Suprapubic skin (tissue), 4 donors: ENCODE measurements around the gene DGCR6.

ENCODE experiments used
- CTCF ChIP-seq, 2 donors: fragments of 200-600 bp in 1 of 2; fragments of 450-650 bp in 1 of 2; sonication (generic) in 1 of 2; IDR thresholded peaks; one replicate each; pipeline ENCODE4 v1.5.1; 2016 to 2019; ENCODE audit warnings: antibody characterized with exemption in 2 of 2, mild to moderate bottlenecking in 1 of 2, moderate library complexity in 1 of 2
- EP300 ChIP-seq: sonication (generic); formaldehyde crosslinking; IDR thresholded peaks from one replicate; pipeline ENCODE4 v1.6.1; 2017; ENCODE audit warnings: antibody characterized with exemption
- POLR2A ChIP-seq, 2 donors: fragments of 450-650 bp; IDR thresholded peaks; one replicate each; pipeline ENCODE4 v1.6.1; 2017; ENCODE audit warnings: antibody characterized with exemption in 2 of 2, mild to moderate bottlenecking in 2 of 2, moderate library complexity in 2 of 2
- POLR2AphosphoS5 ChIP-seq, 3 donors: sonication (generic); formaldehyde crosslinking; IDR thresholded peaks; one replicate each; pipeline ENCODE4 v1.6.1; 2017; ENCODE audit warnings: antibody characterized with exemption in 3 of 3

GRCh38 chr22:18935889-18936529 lies 29.9 kb downstream of the DGCR6 start, which contains the start of gene PRODH:
- TF ChIP-seq POLR2A (IDR thresholded peaks at IDR 0.05): no peak
- TF ChIP-seq CTCF (IDR thresholded peaks at IDR 0.05): no peak
- TF ChIP-seq POLR2AphosphoS5 (IDR thresholded peaks at IDR 0.05): no peak
- TF ChIP-seq EP300: no peak
